T-helper 17 cell (primary cell): ENCODE data around the gene ANXA8. TPM values are rescaled to one million over a fixed set of nuclear protein-coding genes. Genes with fewer than 3 reads are reported as not detected.

Experiments
- ATAC-seq: fragments of 150-1000 bp; cut with Tn5 transposase; 2 replicates; pipeline ENCODE4 v1.10.0; 2021; ENCODE audit warnings: mild to moderate bottlenecking, moderate library complexity
- DNase-seq, 3 donors: peaks; one replicate each; pipeline versions ENCODE4 v3.0.0 to v3.0.0-alpha.2; 2020 to 2021
- H3K9me3 ChIP-seq: one replicate; pipeline ENCODE4 v1.7.0; 2013; ENCODE audit warnings: low read length, mild to moderate bottlenecking; ENCODE audit not compliant: control insufficient read depth, poor library complexity, severe bottlenecking
- H3K27ac Mint-ChIP-seq: one replicate; pipeline ENCODE4 v1.8.0; 2022; ENCODE audit warnings: mild to moderate bottlenecking, moderate library complexity, mixed read lengths
- H3K27me3 Mint-ChIP-seq: one replicate; pipeline ENCODE4 v1.8.0; 2022; ENCODE audit warnings: mixed read lengths
- H3K36me3 Mint-ChIP-seq: one replicate; pipeline ENCODE4 v1.8.0; 2022; ENCODE audit warnings: low read depth, mixed read lengths
- H3K4me1 Mint-ChIP-seq: one replicate; pipeline ENCODE4 v1.8.0; 2022; ENCODE audit warnings: mild to moderate bottlenecking, mixed read lengths
- H3K4me3 Mint-ChIP-seq: one replicate; pipeline ENCODE4 v1.8.0; 2022; ENCODE audit warnings: mild to moderate bottlenecking, moderate library complexity, mixed read lengths
- total RNA-seq, 4 donors: library from RNA in 2 of 4; stranded (reverse) in 2 of 4; gene quantifications; one replicate each; pipeline ENCODE4 v1.2.3 and lab custom pipeline; 2022 to 2026

ANXA8 gene
- total RNA-seq, 2 donors from 2014 or later: not detected

DNA sequence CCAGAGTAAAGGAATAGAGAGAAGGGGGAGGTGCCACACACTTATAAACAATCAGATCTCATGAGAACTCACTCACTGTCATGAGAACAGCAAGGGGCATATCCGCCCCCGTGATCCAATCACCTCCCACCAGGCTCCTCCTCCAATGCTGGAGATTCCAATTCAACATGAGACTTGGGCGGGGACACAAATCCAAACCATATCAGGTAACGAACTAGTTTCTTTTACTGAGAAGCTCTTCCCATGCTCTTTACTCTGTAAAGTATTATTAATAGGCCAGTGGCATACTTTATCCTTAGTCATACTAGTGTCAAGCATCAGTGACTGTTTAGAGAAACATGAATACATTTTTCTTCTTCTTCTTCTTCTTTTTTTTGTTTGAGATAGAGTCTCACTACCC, 60.4 kb downstream of the ANXA8 start:
- no peaks in the 10 kb centered on the region for H3K36me3 Mint-ChIP-seq
- no peak overlapping the region for H3K27ac Mint-ChIP-seq
- H3K4me1 Mint-ChIP-seq: no peaks in the 10 kb centered on the region
- H3K27me3 Mint-ChIP-seq: no peaks in the 10 kb centered on the region
- no peak for ATAC-seq
- no peak for DNase-seq
- no peaks in the 10 kb centered on the region for H3K9me3 ChIP-seq
- H3K4me3 Mint-ChIP-seq: no peak overlapping the region

GRCh38 chr10:47421057-47421952, 62.6 kb downstream of the ANXA8 start:
- no peaks in the 10 kb centered on the region for H3K9me3 ChIP-seq
- no peaks in the 10 kb centered on the region for H3K4me1 Mint-ChIP-seq
- ATAC-seq (no peak), DNase-seq (no peak)
- H3K36me3 Mint-ChIP-seq: no peaks in the 10 kb centered on the region
- no peak overlapping the region for H3K4me3 Mint-ChIP-seq
- H3K27me3 Mint-ChIP-seq: no peaks in the 10 kb centered on the region
- H3K27ac Mint-ChIP-seq: no peak overlapping the region

DNA sequence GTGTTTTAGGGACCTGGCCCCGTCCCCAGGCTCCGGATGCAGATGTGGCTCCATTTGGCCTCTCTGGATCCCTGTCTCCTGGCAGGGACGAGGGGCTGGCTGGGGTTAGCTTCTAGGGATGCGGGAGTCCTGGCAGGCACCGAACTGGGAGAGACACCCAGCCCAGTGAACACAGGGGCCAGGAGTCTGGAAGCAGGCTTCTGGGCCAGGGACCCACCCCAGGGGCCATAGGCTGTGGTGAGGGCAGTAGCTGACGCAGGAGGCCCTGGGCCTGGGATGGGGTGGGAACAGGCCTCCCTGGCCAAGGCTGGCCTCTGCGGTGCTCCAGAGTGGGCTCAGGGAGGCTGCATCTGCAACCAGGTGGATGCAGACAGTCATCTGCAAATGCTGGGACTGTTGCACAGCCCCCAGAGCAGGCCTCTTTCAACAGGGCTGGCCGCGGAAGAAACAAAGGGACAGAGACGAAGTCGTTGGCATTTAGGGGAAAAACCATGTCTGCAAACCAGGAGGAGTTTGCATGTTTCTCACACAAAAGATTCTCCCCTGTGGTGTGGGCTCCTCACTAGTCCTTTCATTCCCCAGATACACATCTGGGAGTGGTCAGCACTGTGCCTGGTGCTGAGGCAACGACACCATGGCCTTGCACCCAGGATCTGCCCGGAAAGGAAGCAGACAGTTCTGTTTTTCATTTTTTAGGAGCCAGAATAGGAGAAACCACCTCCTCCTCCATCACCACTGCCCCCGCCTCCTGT, 63.4 kb downstream of the ANXA8 start:
- no peak for ATAC-seq
- Mint-ChIP-seq H3K27me3 (no peaks in the 10 kb centered on the region), H3K4me1 (no peaks in the 10 kb centered on the region), H3K27ac (no peak overlapping the region), H3K4me3 (no peak overlapping the region), H3K36me3 (no peaks in the 10 kb centered on the region)
- DNase-seq: no peak
- H3K9me3 ChIP-seq: no peaks in the 10 kb centered on the region

DNA sequence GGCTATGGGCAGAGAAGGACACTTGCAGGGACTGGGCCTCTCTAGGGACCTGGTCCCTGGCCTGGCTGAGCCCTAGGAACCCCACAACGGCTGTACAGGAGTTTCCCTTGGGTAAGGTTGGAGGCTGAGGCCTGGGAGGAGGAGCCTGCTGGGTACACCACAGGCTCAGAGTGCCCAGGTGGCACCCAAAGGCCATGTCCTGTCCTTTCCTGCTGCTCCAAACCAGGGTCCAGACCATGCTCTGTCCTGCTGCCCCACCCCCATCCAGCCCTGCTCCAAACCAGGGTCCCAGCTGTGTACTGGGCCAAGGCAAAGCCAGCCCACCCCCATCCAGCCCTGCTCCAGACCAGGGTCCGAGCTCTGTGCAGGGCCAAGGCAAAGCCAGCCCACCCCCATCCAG, 64.5 kb downstream of the ANXA8 start:
- ATAC-seq (no peak), DNase-seq (no peak)
- Mint-ChIP-seq H3K27me3 (no peaks in the 10 kb centered on the region), H3K36me3 (no peaks in the 10 kb centered on the region), H3K4me3 (no peak overlapping the region), H3K27ac (no peak overlapping the region), H3K4me1 (no peaks in the 10 kb centered on the region)
- no peaks in the 10 kb centered on the region for H3K9me3 ChIP-seq

DNA sequence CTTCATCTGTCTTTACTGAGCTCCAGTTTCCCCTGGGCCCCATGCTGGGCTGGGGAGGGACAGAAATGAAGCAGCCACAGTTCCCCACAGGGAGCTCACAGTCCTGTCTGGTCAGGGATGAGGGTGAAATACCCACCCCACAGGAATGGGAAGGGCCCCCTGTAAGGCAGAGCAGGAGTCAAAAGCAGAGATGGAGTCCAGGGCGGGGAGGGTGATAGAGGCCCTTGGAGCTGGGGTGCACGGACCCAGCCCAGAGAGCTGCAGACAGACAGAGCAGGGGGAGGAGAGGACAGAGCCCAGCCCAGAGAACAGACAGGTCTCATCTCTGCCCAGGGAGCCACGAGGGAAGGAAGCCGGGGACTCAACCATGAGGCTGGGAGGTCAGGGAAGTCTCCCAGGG, 64.9 kb downstream of the ANXA8 start:
- ATAC-seq (no peak), DNase-seq (no peak)
- H3K36me3 Mint-ChIP-seq: no peaks in the 10 kb centered on the region
- H3K27me3 Mint-ChIP-seq: no peaks in the 10 kb centered on the region
- H3K27ac Mint-ChIP-seq: no peak overlapping the region
- no peak overlapping the region for H3K4me3 Mint-ChIP-seq
- H3K4me1 Mint-ChIP-seq: no peaks in the 10 kb centered on the region
- H3K9me3 ChIP-seq: no peaks in the 10 kb centered on the region

DNA sequence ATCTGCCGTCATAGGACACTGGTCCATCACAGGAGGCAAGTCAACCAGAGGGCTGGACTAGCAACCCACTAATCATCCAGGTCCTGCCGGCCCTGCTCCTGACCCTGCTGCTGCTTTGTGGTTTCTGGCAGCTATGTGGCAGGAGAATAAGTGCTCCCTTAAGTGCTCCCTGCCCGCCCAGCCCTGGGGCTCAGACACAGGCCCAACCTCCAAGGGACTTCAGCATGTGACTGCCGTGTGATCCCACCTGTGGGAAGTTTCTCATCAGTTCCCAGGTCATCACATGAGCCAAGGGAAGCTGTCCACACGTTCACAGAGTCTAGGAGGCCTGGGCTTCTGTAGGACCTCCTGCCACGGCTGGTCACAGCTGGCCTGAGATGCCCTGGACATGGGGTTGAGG, 65.6 kb downstream of the ANXA8 start:
- no peaks in the 10 kb centered on the region for H3K27me3 Mint-ChIP-seq
- DNase-seq (no peak), ATAC-seq (no peak)
- H3K36me3 Mint-ChIP-seq: no peaks in the 10 kb centered on the region
- no peaks in the 10 kb centered on the region for H3K4me1 Mint-ChIP-seq
- H3K9me3 ChIP-seq: no peaks in the 10 kb centered on the region
- H3K4me3 Mint-ChIP-seq: no peak overlapping the region
- H3K27ac Mint-ChIP-seq: no peak overlapping the region

Other genes starting within 250 kb of the ANXA8 start
- gene GDF10, start 183.9 kb downstream of the ANXA8 start, total RNA-seq: under 1 TPM in 1 of 2 donors, not detected in 1; 0.17 TPM
- not detected for gene GDF2, start 161.7 kb downstream of the ANXA8 start, total RNA-seq
- not detected for gene RBP3, start 135.8 kb downstream of the ANXA8 start, total RNA-seq
- gene ZNF488, start 99.8 kb downstream of the ANXA8 start, total RNA-seq: not detected
- gene FAM25G, start 7.6 kb upstream of the ANXA8 start, total RNA-seq: not detected
- 10 to 100 TPM; 12.0 to 14.5 TPM for gene AGAP9, start 39.5 kb upstream of the ANXA8 start, total RNA-seq